ENCODE results near the gene KRT4.
"Not testable (repeated sequence)": the region's sequence is repeated elsewhere in the genome, so short reads cannot be mapped to it uniquely, and the experiment has no call there.

Gene KRT4

DNA sequence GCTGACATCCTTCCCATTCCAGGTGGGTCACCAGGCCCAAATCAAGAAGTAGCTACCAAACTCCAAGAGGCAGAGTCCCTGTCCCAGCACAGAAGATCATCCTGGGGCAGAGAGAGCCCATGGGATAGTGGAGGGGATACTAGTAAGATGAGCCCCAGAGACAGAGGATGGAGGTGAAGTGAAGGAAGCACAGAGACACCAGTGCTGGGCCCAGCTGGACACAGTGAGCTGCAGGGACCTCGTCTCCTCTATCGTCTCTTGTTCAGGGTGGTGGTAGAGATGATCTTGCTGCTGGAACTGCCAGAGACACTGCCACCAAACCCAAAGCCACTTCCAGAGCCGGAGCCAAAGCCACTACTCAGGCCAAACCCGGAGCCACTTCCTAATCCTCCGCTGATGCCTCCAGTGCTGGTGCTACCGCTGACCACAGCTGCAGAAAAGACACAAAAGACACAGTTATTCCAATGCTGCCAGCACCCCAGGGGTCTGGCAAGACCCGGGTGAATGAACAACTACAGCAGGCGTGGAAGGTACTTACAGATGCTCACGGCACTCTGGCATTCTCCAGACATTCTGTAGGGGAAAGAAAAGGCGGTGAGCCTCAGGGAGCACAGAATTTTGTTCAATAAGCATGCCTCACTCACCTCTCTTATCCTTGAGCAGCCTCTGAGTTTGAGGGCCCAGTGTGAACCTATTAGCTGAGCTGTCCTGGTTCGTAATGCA is 6.9 kb downstream of the KRT4 start:
- no peak for DNase-seq

DNA sequence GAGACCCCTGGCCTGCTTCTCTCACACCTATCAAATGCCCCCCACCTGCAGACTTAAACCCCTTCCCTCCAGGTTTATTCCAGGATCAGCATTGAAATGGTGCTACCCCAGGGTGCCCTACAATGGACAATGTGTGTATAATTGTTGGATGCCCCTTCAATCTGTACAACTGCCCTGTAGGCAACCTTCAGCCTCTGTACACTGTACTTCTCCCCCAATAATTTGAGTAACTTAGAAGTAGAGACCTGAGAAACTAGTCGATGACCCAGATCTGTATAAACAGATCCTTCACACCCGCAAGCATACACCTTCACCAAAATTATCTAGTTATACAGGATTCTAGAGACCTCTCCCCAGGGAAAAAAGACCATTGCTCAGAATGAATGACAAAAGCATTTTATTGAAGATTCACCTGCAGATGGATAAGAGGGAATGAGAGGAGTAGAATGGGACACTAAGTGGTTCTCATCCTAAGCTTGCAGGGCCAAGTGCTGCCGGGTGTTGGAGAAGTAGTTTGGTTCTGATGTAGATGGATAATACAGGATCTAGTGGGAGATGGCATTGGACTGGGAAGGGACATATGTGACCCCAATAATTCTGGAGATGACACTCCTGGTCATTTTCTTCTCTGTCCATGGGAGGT is 7.6 kb downstream of the KRT4 start:
- DNase-seq: no peak

DNA sequence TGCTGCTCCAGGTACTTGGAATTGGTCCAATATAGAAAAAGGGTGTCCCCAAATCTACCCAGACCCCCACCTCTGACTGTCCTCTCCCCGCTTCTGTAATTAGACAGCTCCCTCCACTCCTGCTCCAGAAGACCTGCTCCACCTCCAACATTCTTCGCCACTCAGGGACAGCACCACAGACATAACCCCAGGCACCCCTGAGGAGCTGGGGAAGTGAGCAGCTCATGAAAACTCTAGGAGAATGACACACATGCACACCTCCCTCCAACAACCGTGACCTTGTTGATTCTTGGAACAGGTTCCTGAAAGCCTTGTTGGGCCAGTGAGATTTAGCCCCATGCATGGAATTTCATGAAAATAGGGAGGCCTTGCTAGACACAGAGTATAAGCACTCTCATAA is 8.2 kb downstream of the KRT4 start:
- no peak for DNase-seq

DNA sequence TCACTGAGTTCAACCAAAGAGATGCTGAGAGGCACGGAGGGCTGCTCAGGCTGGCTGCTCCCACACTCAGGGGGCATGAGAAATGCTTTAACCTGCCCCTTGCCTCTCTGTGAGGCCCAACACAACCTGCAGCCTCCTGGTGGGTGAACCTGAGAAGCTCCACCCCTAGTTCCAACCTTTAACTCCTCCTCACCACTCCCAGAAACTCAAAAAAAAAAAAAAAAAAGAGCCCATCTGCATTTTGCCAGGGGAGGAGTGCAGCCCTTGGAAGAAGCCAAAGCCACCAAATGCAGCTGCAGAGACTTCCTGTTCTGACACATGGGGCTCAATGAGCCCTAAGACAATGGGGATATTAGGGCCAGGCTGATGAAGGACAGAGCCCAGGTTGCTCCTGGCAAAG is 8.9 kb downstream of the KRT4 start:
- DNase-seq: no peak

DNA sequence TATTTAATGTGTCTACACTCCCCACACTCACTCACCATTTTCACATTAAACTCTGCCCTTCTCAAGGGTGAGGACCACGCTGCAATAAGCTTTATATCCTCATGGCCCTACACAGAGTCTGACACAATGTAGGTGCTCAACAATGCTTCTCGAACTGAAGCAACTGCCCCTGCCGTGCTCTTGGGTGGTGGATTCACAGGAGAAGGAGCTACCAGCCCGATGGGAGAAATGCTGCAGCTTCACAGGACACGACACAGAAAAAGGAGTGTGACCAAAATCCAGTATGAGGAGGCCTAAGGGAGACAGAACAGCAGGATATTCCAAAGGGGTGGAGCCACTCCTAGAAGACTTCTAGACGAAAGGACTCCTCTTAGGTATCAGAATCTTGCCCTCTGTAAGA is 11.5 kb downstream of the KRT4 start:
- no peak for DNase-seq

DNA sequence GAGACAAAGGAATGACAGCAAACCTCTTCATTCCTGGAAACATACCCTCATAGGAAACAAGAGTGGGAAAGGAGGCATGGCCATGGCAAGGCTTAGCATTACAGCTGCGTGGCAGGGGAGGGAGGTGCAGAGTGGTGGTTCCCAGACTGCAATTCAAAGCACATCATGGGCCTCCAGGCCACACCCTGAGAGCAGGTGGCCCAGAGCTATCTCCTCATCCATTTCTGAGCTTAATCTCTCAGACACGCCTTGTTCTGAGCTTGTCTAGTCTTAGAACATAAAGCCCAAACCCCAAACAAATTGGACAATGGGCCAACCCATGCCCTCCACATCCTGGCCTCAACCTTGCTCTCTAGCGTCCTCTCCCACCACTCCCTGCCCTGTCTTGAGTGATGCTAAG is 12.1 kb downstream of the KRT4 start:
- no peak for DNase-seq

DNA sequence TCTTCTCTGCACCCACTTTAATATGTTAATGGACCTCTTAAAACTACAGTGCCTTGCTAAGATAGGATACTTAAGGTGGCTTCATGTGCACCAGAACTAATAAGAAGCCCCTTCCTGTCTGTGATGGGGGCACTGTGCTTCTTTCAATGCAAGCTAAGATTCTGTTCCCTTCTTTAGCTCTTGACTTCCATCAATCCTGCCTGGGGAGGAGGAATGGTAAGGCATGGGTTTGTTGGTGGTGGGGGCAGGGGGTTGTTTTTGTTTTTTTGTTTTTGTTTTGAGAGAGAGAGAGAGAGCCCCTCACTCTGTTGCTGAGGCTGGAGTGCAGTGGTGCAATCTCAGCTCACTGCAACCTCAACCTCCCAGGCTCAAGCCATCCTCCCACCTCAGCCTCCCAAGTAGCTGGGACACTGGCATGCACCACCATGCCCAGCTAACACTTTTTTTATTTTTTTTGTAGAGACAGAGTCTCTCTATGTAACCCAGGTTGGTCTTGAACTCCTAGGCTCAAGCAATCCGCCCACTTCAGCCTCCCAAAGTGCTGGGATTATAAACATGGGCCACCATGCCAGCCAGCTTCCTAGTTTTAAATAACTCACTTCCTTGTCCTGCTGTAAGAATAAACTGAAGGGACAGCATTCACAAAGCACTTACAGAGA is 13.5 kb downstream of the KRT4 start:
- DNase-seq: no peak

DNA sequence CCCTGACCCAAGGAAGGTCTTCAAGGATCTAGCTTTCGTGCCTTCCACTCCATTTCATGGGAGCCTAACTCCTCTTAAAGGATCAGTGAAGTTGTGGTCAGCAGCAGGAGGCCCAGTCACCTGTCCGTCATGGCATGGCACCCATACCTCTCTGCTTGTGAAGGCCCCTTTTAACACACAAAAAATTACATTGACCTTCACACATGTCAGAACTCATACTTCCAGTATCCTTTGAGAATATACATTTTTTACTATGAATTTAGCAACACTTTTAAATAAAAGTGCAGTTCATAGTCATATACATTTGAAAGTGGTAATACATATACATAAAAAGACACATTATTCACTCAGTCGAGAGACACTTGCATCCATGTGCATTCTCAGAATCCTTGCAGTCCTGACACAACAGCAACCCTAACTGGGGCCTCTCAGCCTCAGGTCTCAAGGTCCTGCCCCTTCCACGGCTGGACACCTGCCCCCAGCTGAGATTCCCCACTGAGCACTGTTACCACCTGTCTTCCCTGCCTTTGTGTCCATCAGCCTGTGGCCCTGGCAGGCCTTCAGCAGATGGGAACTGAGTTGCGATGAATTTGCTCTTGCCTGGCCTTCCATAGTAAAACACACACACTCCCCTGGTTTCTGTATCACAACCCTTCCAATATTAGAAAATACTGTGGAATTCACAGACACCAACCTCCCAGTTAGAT is 14.3 kb downstream of the KRT4 start:
- no peak for DNase-seq

DNA sequence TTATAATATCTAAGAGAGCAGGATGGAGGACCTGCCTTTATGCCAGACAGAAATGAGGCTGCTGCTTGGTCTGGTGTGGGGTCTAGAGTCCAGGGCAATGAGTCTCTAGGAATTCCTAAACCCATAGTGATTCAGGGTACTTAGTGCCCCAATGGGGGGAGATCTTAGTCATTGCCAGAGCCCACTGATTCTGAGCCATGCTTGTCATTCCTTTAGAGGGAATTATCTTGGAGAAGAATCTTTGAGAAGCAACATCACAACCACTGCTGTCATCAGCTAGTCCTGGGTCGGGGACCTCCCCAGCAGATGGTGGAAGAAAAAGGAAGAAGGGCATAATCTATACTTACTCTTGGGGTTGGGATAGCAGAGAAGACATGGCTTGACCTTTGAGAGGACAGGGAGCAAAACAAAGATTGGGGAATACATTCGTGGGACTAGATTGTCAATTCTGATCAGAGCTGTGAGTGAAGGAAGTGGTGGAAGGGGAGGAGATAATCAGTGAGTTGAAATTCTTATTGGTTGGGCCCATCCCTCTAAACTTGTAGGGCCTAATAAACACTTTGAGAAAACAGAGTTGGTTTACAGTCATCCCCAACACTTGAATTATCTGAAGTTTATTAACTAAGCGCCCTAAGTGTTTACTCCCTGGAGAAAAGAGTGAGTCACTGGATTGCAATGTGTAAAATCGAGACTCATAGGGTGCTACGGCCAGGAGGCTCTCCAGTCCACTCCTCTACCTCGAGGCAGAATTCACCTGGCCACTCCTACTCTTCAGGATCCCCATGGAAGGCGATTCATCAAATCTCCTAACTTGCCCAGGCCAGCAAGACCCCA is 15.0 kb downstream of the KRT4 start:
- DNase-seq: no peak

DNA sequence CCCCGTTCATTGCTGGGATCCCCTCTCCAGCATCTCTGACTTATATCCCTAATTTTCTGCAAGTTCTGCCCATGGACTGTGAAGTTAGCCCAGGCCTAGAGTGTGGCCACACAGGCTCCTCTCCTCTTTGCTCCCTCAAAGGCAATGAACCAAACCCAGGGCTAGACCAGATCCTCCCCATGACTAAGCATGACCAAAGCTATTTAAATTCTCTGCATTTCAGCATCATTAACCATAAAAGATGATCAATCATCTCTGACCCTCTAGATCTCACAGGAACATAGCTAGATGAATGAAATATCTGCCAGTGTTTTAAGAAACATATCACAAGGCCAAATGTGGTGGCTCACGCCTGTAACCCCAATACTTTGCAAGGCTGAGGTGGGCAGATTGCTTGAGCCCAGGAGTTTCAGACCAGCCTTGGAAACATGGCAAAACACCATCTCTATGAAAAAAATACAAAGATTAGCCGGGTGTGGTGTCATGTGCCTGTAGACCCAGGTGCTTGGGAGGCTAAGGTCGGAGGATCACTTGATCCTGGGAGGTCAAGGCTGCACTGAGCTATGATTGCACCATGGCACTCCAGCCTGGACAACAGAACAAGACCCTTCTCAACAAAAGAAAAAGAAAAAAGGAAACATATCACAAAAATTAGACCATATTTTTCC is 15.8 kb downstream of the KRT4 start:
- DNase-seq: no peak

DNA sequence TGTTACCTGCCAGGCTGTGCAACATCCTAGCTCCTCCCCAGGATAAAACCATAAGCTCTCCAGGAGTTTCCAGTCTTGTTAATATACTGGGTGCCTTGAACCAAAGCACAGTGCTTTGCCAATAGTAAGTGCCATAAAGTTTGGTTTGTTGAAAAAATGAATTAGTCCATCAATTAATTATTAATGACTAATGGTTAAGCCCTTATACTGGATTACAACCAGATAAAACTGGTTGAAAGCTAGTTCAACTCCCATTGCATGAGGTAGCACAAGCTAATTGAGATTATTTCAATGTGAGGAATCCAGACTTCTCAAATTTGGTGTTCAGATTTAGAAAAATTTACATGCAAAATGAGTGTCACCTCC is 16.4 kb downstream of the KRT4 start:
- DNase-seq: no peak

DNA sequence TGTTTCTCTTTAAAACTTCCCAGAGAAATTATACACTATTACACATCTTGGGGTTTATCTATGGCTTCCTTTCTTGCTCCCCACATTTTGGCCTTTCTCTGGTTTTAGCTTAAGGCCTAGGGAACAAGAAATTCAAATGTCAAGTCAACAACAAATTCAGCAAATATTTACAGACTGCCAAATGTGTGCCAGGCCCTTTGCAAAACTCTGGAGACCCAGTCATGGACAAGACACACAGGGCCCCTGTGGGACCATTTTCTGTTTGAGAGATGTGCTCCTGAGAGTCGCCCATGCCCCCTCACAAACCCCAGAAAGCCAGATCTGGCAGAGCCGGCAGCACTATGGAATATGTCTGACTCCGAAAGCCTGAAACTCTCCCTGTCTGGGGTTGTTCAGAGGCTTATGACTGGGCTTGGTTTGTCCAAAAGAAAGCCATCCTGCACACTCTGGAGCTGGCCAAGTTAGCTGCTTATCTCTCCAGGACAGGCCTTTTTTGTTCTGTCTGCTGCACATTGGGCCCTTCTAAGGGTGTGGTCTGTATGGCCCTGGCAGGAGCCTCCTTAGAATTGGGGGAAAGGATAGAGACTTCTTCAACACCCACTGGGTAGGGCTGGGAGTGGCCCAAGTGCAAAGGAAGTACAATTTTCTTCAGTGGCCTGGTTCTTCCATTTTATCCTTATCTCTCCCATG is 16.9 kb downstream of the KRT4 start:
- no peak for DNase-seq

DNA sequence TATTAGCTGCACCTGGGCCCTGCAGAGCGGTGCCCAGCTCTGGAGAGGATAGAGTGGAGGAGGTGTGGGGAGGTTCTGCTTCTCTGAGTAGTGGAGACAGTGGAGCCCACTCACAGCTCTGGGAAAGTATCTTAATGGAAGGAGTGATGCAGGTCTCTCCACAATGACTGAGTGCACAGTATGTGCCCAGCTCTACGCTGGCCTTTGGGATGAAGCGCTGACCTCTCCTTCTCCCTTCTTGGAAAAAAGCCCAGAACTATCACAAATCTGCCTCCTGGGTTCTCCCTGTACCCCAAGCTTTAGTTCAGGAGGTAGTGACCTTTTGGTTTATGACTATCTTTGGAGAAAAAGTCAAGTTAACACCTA is 17.5 kb downstream of the KRT4 start:
- no peak for DNase-seq

DNA sequence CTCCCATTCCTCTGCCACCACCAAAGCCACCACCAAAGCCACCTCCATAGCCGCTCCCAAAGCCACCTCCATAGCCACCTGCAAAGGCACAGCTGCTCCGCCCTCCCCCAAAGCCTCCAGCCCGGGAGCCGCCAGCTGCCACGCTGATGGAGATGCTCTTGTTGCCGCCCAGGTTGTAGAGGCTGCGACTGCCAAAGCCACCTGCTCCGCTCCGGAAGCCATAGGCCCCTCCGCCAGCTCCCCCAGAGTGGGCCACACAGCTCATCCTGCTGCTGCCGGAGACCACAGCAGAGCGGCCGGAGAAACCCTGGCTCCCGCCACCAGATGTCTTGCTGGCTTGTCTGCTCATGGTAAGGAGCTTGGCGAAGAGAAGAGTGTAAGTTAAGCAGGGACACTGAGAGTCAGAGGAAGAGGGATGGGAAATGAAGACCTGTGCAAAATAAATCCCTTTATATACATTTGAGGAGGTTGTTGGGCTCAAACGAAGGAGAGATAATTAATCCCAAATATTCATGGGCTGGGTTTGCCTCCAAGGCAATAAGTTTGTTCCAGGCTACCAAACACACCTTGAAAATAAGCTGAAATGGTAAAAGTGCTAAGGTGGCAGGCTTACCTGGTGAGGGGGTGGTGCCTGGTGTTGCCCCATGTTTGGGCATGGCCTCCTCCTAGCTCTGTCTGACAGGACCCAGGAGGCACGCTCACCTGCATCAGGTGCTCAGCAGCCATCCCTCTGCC is 18.1 kb downstream of the KRT4 start, which contains the start of gene KRT3:
Gene KRT3 (minus strand): TSS at position 424 of the 735 bp plus-strand sequence. CDS start 75 bp downstream, at position 349.
- no peak for DNase-seq

DNA sequence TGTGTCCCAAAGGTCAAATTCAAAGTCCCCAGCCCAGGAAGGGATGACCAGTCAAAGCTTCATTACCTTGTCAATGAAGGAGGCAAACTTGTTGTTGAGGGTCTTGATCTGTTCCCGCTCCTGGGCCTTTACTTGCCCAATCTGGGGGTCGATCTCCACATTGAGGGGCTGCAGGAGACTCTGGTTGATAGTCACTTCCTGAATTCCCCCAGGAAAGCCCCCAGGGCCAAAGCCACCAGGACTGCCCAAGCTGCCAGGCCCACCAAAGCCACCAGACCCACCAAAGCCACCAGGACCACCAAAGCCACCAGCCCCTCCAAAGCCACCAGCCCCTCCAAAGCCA is 18.6 kb downstream of the KRT4 start:
- DNase-seq: not testable (repeated sequence)

DNA sequence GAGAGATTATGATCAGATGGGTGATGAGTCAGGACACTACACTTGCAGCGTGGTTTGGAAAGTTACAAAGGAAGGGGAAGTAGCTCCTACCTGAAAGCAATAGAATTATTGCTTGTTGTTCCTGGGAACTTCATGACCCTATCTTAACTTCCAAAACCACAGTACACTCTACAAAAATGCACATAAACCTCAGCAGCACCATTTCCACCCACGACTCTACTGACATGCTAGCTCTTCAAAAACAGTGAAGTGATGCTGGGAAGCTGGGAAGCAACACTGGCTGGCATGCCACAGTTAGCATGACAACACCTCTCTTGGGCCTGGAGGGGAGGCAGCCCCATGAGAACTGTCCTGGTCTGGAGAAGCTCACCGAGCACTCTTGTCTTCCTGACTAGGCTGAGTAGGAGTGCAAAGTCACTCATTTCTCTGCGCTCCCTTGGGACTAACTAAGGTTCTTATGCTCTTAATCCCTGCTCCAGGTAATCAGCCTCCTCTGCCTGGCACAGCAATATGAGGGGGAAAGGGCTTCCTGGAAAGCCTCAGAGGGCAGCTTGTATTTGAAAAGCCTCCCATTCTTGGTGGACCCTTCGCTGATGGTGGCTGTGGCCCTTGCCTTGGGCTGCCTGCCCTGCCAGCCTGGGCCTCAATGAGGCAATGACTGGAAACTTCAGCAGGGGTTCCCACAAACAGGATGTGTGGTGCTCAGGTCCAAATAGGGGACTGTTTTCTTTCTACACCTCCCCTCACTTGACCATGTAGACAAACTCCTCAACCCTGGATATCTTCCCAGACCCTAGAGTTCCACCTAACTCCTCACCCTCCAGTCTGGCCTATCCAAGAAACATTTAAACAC is 19.2 kb downstream of the KRT4 start:
- no peak for DNase-seq

DNA sequence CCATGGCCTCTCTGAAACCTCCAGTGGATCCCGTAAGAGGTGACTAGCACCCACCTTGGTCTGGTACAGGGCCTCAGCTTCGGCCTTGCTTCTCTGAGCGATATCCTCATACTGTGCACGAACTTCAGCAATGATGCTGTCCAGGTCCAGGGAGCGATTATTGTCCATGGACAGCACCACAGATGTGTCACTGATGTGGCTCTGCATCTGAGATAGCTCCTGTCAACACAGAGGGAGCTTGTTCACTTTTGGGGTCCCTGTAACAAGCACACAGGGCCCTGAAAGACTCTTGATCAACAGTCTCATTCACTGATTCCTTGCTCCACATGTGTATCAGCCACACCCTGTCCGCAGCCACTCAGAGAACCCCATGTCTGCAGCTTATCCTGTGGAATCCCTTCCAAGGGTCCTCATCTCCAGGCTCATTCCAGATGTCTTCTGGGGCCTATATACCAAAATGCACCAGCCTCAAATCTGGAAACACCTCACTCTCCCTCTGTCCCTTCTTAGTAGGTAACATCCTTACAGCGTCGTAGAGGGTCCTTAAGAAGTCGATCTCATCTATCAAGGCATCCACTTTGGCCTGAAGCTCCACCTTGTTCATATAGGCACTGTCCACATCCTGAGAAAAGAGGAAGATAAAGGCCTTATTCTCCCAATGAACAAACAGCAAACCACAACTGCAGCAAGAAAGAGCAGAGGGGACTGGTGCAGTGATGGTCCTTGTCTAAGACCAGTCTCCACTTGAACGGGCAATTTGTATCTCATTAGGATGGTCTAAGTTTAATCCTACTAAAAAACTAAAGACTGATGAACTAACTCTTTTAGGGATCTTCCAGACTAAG is 21.5 kb downstream of the KRT4 start:
- DNase-seq: no peak

DNA sequence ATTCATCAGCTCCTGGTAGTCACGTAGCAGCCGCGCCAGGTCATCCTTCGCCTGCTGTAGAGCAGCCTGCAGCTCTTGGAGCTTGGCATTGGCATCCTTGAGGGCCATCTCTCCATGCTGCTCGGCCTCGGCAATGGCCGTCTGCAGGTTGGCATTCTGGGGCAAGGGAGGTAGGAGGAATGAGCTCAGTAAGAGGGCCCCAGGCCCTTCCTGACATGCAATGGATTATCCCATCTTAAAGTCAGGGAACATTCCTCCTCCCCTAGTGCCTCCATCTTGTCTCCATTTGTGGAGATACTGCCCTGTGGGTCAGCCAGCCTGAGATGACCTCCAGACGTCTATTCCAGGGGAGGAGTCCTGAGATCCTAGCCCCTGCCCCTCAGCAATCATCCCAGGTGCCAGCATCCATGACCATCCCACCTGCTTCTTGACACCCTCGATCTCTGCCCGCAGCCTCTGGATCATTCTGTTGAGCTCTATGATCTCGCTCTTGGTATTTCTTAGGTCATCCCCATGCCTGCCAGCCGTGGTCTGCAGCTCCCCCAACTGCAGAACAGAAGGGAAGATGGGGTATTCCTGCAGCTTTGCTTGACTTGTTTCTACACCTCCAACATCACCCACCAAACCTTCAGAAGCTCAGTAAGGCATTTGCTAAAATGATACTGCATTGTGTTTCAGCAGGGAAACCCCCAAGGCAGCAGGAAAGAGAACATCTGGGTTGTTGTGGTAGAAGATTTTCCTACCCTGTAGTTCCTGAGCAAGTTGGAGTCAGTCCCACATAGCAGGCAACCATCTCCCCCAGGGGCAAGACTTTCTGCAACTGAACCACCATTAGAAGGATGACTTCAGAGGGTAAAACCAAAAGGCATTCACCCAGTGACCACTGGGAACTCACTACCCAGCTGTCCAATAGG is 22.4 kb downstream of the KRT4 start:
- DNase-seq: no peak

Data from activated CD4-positive, alpha-beta T cell treated with anti-CD3 and anti-CD28 coated beads, Interleukin-2, amount 50 U/mL, for 1 hour (primary cell).